Activated CD4-positive, CD25-positive, alpha-beta regulatory T cell (primary cell): Measurements from ENCODE around the gene PGS1.
A peak's percentile ranks its signal among the peaks of the same experiment; 100 is the strongest.

Source experiments
- DNase-seq, 4 experiments: peaks; one replicate each; lab custom pipeline; 2025; lab: John Stamatoyannopoulos, UW

PGS1 gene

GRCh38 chr17:78364436-78365281 is 13.8 kb upstream of the PGS1 start:
- DNase-seq, result no peak

- DNase-seq, result no peak
Observed at GRCh38 chr17:78365561-78366108, 12.8 kb upstream of the PGS1 start.

- DNase-seq, result no peak
Observed at GRCh38 chr17:78366109-78366848, 12.2 kb upstream of the PGS1 start.

GRCh38 chr17:78367193-78367592 is 11.3 kb upstream of the PGS1 start:
- no peak for DNase-seq

- no peak for DNase-seq
Observed at GRCh38 chr17:78368348-78368747, 10.1 kb upstream of the PGS1 start.

- no peak for DNase-seq
Observed at GRCh38 chr17:78368854-78369495, 9.5 kb upstream of the PGS1 start.

GRCh38 chr17:78369791-78370381 is 8.6 kb upstream of the PGS1 start:
- no peak for DNase-seq

GRCh38 chr17:78371056-78371455 is 7.4 kb upstream of the PGS1 start:
- DNase-seq, result no peak

GRCh38 chr17:78372841-78373240 is 5.6 kb upstream of the PGS1 start:
- DNase-seq, result no peak

- no peak for DNase-seq
Observed at GRCh38 chr17:78374189-78374588, 4.3 kb upstream of the PGS1 start.

- DNase-seq, result no peak
Observed at GRCh38 chr17:78374631-78375274, 3.7 kb upstream of the PGS1 start.

GRCh38 chr17:78375401-78376151 is 2.9 kb upstream of the PGS1 start:
- no peak for DNase-seq

- no peak for DNase-seq
Observed at GRCh38 chr17:78376161-78376560, 2.3 kb upstream of the PGS1 start.

GRCh38 chr17:78377858-78378224 is 608 bp upstream of the PGS1 start:
- DNase-seq, result no peak

GRCh38 chr17:78379131-78379491 is 662 bp downstream of the PGS1 start:
- DNase-seq, result no peak

GRCh38 chr17:78380370-78380769 is 1.9 kb downstream of the PGS1 start:
- no peak for DNase-seq

- peak in 3 of 4 experiments; percentile 24 to 39 (median 33) for DNase-seq
Observed at GRCh38 chr17:78381601-78382232, 3.3 kb downstream of the PGS1 start.

GRCh38 chr17:78383725-78384471 is 5.4 kb downstream of the PGS1 start:
- DNase-seq, result peak in 1 of 4 experiments; percentile 34

GRCh38 chr17:78384479-78385175 is 6.2 kb downstream of the PGS1 start:
- DNase-seq, result no peak
